T1000 (cell line): ENCODE data around the gene MRPL50.
"Not testable (repeated sequence)": the region's sequence is repeated elsewhere in the genome, so short reads cannot be mapped to it uniquely, and the experiment has no call there.

Experiments used
- DNase-seq: peaks from one replicate; lab custom pipeline; 2025; ENCODE audit warnings: mixed read lengths; lab: John Stamatoyannopoulos, UW

MRPL50 gene

GRCh38 chr9:101417977-101418376 lies 19.6 kb upstream of the MRPL50 start:
- DNase-seq, result no peak

DNA sequence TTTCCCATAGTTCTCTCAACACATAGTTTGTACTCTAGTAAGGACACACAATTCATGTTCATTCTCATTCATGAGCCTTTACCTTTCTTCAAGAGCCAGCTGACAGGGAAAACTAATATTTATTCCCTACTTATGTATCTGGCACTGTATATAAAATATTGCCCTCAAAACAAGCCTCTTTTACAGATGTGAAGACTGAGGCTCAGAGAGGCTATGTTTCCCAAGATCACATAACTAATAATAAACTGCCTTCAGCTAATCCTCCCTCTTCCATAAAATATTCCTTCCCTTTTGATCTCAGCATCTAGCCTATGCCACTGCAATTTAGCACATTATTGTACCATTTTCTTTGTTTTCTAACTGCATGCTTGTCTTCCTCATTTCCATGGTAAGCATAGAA lies 19.0 kb upstream of the MRPL50 start:
- DNase-seq, result no peak

GRCh38 chr9:101415578-101415977 lies 17.2 kb upstream of the MRPL50 start:
- DNase-seq, result no peak

GRCh38 chr9:101414839-101415238 lies 16.4 kb upstream of the MRPL50 start:
- DNase-seq, result no peak

DNA sequence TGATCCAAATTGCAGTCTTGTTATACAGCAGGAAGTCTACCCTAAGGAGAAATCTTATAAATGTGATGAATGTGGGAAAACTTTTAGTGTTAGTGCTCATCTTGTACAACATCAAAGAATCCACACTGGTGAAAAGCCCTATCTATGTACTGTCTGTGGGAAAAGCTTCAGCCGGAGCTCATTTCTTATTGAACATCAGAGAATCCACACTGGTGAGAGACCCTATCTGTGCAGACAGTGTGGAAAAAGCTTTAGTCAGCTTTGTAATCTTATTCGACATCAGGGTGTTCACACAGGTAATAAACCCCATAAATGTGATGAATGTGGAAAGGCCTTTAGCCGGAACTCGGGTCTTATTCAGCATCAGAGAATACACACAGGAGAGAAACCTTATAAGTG lies 10.7 kb upstream of the MRPL50 start:
- DNase-seq, result no peak

DNA sequence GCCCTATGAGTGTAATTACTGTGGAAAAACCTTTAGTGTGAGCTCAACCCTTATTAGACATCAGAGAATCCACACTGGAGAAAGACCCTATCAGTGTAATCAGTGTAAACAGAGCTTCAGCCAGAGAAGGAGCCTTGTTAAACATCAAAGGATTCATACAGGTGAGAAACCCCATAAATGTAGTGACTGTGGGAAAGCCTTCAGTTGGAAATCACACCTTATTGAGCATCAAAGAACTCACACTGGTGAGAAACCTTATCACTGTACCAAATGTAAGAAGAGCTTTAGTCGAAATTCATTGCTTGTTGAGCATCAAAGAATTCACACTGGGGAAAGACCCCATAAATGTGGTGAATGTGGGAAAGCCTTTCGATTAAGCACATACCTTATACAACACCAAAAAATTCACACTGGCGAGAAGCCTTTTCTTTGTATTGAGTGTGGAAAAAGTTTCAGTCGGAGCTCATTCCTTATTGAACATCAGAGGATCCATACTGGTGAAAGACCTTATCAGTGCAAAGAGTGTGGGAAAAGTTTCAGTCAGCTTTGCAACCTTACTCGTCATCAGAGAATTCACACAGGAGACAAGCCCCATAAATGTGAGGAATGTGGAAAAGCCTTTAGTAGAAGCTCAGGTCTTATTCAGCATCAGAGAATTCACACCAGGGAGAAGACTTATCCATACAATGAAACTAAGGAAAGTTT lies 10.1 kb upstream of the MRPL50 start:
- no peak for DNase-seq

- DNase-seq, result no peak
These were observed 5.3 kb upstream of the MRPL50 start for GRCh38 chr9:101403516-101404285.

DNA sequence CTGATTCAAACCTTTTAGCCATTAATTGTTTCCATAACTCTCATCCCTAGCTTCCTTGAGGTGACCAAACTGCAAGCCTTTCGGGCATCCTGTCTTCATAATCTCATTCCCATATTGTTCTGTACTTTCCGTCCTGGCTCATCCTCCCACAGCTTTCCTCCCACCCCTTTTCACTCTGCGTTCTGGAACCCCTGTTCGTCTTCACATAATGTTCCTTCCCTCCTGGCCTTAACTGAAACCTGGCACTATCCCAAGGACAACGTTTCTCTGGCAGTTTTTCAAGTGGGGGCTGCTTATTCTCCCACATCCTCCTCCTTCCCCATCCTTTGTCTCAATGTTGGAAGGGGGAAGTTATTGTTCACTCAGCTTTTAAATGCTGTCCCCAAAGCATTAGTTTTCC lies 1.7 kb upstream of the MRPL50 start:
- no peak for DNase-seq

- DNase-seq, result no peak
These were observed 1.2 kb upstream of the MRPL50 start for GRCh38 chr9:101399643-101399970.

DNA sequence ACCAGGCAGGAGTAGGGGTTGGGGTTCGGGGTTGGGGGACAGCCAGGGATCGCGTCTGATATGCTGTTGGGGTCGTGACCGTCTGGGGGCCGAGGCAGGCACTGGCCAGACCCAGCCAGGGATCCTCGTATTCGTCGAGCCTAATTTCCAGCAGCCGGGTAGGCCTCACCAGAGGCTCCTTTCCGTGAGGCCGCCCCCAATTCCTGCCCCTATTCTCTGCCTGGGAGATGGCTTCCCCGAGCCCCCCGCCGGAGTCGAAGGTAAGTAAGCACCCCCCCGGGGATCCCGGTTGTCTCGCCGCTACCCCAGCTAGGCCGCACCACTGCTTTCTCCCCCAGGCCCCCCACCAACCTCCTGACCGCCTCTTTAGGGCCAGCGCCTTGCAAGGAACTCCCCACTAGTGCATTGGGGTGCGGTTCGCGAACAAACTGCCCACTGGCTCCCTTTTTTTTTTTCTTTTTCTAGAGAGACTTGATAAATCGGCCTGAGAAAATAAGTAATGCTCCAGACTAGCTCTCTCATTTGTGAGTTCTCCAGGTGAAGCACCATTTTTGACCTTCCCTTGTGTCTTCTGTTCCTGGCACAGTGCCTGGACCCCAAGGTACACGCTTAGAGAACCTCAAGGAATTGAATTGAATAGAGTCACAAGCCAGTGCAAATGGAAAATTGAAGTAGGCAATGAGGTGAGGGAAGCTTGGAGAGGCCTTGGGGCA lies 668 bp upstream of the MRPL50 start:
- DNase-seq, result no peak

- no peak for DNase-seq
These were observed 711 bp downstream of the MRPL50 start for GRCh38 chr9:101397746-101398067.

DNA sequence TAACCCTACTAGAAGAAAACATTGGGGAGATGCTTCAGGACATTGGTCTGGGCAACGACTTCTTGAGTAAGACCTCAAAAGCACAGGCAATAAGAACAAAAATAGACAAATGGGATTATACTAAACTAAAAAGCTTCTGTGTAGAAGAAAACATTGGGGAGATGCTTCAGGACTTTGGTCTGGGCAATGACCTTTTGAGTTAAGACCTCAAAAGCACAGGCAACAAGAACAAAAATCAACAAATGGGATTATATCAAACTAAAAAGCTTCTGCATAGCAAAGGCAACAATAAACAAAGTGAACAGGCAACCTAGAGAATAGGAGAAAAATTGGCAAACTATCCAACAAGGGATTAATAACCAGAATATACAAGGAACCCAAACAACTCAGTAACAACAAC lies 3.7 kb downstream of the MRPL50 start:
- no peak for DNase-seq

DNA sequence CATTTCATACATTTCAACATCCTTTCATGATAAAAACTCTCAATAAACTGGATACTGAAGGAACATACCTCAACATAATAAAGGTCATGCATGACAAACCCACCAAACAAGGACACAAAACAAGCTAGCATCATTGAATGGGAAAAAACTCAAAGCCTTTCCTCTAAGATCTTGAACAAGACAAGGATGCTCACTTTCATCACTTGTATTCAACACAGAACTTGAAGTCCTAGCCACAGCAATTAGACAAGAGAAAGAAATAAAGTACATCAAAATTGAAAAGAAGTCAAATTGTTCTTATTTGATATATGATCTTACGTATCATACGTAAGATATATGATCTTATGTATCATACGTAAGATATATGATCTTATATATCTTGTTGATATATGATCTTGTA lies 5.3 kb downstream of the MRPL50 start:
- no peak for DNase-seq

DNA sequence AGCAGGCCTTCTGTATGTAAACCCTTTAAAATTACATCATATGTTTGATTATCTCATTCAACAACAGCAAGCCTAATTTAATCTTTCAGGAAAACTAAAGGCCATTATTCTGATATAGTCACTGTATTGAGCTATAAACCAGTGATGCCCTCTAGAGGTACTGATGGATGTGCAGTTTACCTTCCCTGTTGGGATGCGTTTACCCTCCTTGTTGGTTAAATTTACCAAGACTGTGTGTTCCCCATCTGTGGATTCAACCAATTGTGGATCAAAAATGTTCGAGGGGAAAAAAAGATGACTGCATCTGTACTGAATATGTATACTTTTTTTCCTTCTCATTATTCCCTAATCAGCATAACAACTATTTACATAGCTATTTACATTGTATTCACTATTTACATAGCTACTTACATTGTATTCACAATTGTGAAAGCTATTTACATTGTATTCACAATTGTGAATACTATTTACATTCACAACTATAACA lies 9.9 kb downstream of the MRPL50 start:
- no peak for DNase-seq

GRCh38 chr9:101387871-101388506 lies 10.4 kb downstream of the MRPL50 start:
- no peak for DNase-seq

DNA sequence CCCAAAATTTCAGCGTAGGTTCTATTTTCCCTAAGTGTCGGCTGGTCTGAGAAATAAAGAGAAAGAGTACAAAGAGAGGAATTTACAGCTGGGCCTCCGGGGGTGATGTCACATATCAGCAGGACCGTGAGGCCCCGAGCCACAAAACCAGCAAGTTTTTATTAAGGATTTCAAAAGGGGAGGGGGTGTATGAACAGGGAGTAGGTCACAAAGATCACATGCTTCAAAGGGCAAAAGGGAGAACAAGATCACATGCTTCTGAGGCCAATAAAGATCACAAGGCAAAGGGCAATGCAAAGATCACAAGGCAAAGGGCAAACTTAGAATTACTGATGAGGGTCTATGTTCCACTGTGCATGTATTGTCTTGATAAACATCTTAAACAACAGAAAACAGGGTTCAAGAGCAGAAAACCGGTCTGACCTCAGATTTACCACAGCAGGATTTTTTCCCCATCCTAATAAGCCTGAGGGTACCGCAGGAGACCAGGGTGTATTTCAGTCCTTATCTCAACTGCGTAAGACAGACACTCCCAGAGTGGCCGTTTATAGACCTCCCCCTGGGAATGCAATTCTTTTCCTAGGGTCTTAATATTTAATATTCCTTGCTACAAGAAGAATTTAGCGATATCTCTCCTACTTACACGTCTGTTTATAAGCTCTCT lies 13.4 kb downstream of the MRPL50 start, which contains the start of gene BAAT:
BAAT (minus strand) TSS at position 134 of the 664 bp plus-strand sequence. CDS start 13,602 bp downstream, outside the sequence.
- not testable (repeated sequence) for DNase-seq

DNA sequence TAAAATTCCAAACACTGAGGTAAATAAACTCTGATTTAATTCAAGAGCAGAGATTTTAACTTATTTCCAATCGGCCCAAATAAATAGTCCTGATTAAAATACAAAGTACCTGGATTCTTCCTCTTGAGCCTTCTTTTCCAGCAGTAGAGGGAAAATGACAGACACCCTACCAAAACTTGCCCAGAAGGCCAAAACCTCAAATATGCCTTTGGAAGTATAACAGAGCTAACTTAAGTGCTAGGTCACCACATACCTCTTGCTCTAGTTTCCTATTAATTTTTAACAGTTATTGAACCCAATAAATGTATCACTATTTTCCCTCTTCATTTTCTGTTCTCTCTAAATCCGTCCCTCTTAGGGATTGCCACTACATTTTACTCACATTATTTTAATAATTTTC lies 15.1 kb downstream of the MRPL50 start:
- DNase-seq, result no peak

GRCh38 chr9:101381833-101382342 lies 16.5 kb downstream of the MRPL50 start:
- DNase-seq, result no peak

- DNase-seq, result no peak
These were observed 17.3 kb downstream of the MRPL50 start for GRCh38 chr9:101381118-101381517.

GRCh38 chr9:101380295-101380694 lies 18.1 kb downstream of the MRPL50 start:
- DNase-seq, result no peak

GRCh38 chr9:101376111-101376848 lies 22.1 kb downstream of the MRPL50 start:
- DNase-seq, result peak; percentile 3
